H9 (cell line): ENCODE results near the gene PLEKHG7. TPM values are rescaled to one million over a fixed set of nuclear protein-coding genes. Genes with fewer than 3 reads are reported as not detected.

ENCODE experiments used
- DNase-seq: peaks from one replicate; pipeline ENCODE4 v3.0.0-alpha.2; 2017
- H2AFZ ChIP-seq: one replicate; pipeline ENCODE4 v1.6.1; 2013; ENCODE audit warnings: mild to moderate bottlenecking, low read length, control low read depth, moderate library complexity
- H2AK5ac ChIP-seq: 2 replicates; pipeline ENCODE4 v1.6.1; 2013; ENCODE audit warnings: low read length, control low read depth, mixed read lengths; ENCODE audit not compliant: insufficient read length
- H2BK120ac ChIP-seq: one replicate; pipeline ENCODE4 v1.6.1; 2013; ENCODE audit warnings: low read depth, mild to moderate bottlenecking, low read length, control low read depth, inconsistent platforms; ENCODE audit not compliant: poor library complexity, severe bottlenecking
- H2BK12ac ChIP-seq: 2 replicates; pipeline ENCODE4 v1.6.1; 2013; ENCODE audit warnings: low read length, control low read depth, mixed read lengths, low read depth; ENCODE audit not compliant: insufficient read length
- H2BK15ac ChIP-seq: 2 replicates; pipeline ENCODE4 v1.6.1; 2013; ENCODE audit warnings: low read depth, low read length, control low read depth
- H2BK20ac ChIP-seq: one replicate; pipeline ENCODE4 v1.6.1; 2013; ENCODE audit warnings: low read depth, mild to moderate bottlenecking, low read length, control low read depth, inconsistent platforms; ENCODE audit not compliant: poor library complexity, severe bottlenecking
- H2BK5ac ChIP-seq: 2 replicates; pipeline ENCODE4 v1.6.1; 2013; ENCODE audit warnings: low read length, control low read depth, mixed read lengths; ENCODE audit not compliant: insufficient read length
- H3K14ac ChIP-seq: 2 replicates; pipeline ENCODE4 v1.6.1; 2013; ENCODE audit warnings: low read length, control low read depth; ENCODE audit not compliant: insufficient read depth
- H3K18ac ChIP-seq: 2 replicates; pipeline ENCODE4 v1.6.1; 2013; ENCODE audit warnings: low read depth, mild to moderate bottlenecking, mixed read lengths, low read length, control low read depth; ENCODE audit not compliant: insufficient read length
- H3K23ac ChIP-seq: 2 replicates; pipeline ENCODE4 v1.6.1; 2013; ENCODE audit warnings: low read length, control low read depth, mixed read lengths, low read depth; ENCODE audit not compliant: insufficient read length
- H3K23me2 ChIP-seq: 2 replicates; pipeline ENCODE4 v1.6.1; 2013; ENCODE audit warnings: low read depth, mild to moderate bottlenecking, mixed read lengths, low read length, control low read depth; ENCODE audit not compliant: insufficient read length, poor library complexity, severe bottlenecking
- H3K27ac ChIP-seq: 2 replicates; pipeline ENCODE4 v1.5.1; 2013; ENCODE audit warnings: low read length, control low read depth, mixed read lengths, low read depth; ENCODE audit not compliant: insufficient read length
- H3K27me3 ChIP-seq: 2 replicates; pipeline ENCODE4 v1.6.1; 2013; ENCODE audit warnings: low read length, control low read depth, inconsistent platforms; ENCODE audit not compliant: insufficient read depth
- H3K4ac ChIP-seq: 2 replicates; pipeline ENCODE4 v1.6.1; 2013; ENCODE audit warnings: low read depth, mild to moderate bottlenecking, control low read depth, inconsistent platforms, low read length, moderate library complexity
- H3K4me1 ChIP-seq: 2 replicates; pipeline ENCODE4 v1.6.1; 2013; ENCODE audit warnings: low read length, control low read depth, inconsistent platforms; ENCODE audit not compliant: insufficient read depth
- H3K4me2 ChIP-seq: 2 replicates; pipeline ENCODE4 v1.6.1; 2013; ENCODE audit warnings: low read length, control low read depth, mixed read lengths; ENCODE audit not compliant: insufficient read length, insufficient read depth
- H3K56ac ChIP-seq: 2 replicates; pipeline ENCODE4 v1.6.1; 2013; ENCODE audit warnings: low read depth, mild to moderate bottlenecking, mixed read lengths, low read length, control low read depth; ENCODE audit not compliant: insufficient read length
- H3K79me1 ChIP-seq: 2 replicates; pipeline ENCODE4 v1.6.1; 2013; ENCODE audit warnings: low read depth, mild to moderate bottlenecking, moderate library complexity, low read length, control low read depth, inconsistent platforms; ENCODE audit not compliant: insufficient read depth, poor library complexity, severe bottlenecking
- H3K79me2 ChIP-seq: 2 replicates; pipeline ENCODE4 v1.6.1; 2013; ENCODE audit warnings: low read length, control low read depth, inconsistent platforms; ENCODE audit not compliant: insufficient read depth
- H3K9ac ChIP-seq: 2 replicates; pipeline ENCODE4 v1.6.1; 2013; ENCODE audit warnings: low read length, control low read depth, mixed read lengths; ENCODE audit not compliant: insufficient read length; ENCODE audit errors: extremely low read depth
- H3K9me3 ChIP-seq: one replicate; pipeline ENCODE4 v1.6.1; 2013; ENCODE audit warnings: low read depth, low read length, inconsistent platforms; ENCODE audit not compliant: control insufficient read depth
- H3T11ph ChIP-seq: one replicate; pipeline ENCODE4 v1.6.1; 2013; ENCODE audit warnings: mild to moderate bottlenecking, low read length, control low read depth, inconsistent platforms
- H4K20me1 ChIP-seq: one replicate; pipeline ENCODE4 v1.6.1; 2013; ENCODE audit not compliant: control insufficient read depth, insufficient read length, insufficient read depth
- H4K5ac ChIP-seq: 2 replicates; pipeline ENCODE4 v1.6.1; 2013; ENCODE audit warnings: low read depth, mild to moderate bottlenecking, mixed read lengths, low read length, control low read depth; ENCODE audit not compliant: insufficient read length
- H4K8ac ChIP-seq: replicated peaks from 2 replicates; pipeline ENCODE4 v1.6.1; 2013; ENCODE audit warnings: low read length, control low read depth, mixed read lengths, low read depth; ENCODE audit not compliant: insufficient read length
- H4K91ac ChIP-seq: 2 replicates; pipeline ENCODE4 v1.6.1; 2013; ENCODE audit warnings: low read depth, mild to moderate bottlenecking, moderate library complexity, mixed read lengths, low read length, control low read depth; ENCODE audit not compliant: insufficient read length
- H3K27ac Mint-ChIP-seq, 3 experiments: 2 replicates in 2 of 3; 3 replicates in 1 of 3; pipeline ENCODE4 v1.8.0; 2020 to 2021; ENCODE audit warnings: mixed read lengths in 3 of 3, mild to moderate bottlenecking in 1 of 3, moderate library complexity in 1 of 3
- H3K27me3 Mint-ChIP-seq: 2 replicates; pipeline ENCODE4 v1.8.0; 2021; ENCODE audit warnings: low read depth, mild to moderate bottlenecking, moderate library complexity, mixed read lengths
- H3K36me3 Mint-ChIP-seq, 3 experiments: 2 replicates in 2 of 3; 3 replicates in 1 of 3; pipeline ENCODE4 v1.8.0; 2020 to 2021; ENCODE audit warnings: low read depth in 3 of 3, mixed read lengths in 3 of 3; ENCODE audit not compliant: insufficient read depth in 1 of 3
- H3K4me1 Mint-ChIP-seq, 2 experiments: 2 replicates each; pipeline ENCODE4 v1.8.0; 2020; ENCODE audit warnings: mixed read lengths in 2 of 2
- H3K4me3 Mint-ChIP-seq, 2 experiments: 2 replicates in 1 of 2; 3 replicates in 1 of 2; pipeline ENCODE4 v1.8.0; 2020 to 2021; ENCODE audit warnings: mild to moderate bottlenecking in 2 of 2, mixed read lengths in 2 of 2, moderate library complexity in 1 of 2
- H3K9me3 Mint-ChIP-seq, 2 experiments: 2 replicates in 1 of 2; 3 replicates in 1 of 2; pipeline ENCODE4 v1.8.0; 2020; ENCODE audit warnings: mild to moderate bottlenecking in 2 of 2, mixed read lengths in 2 of 2, moderate library complexity in 1 of 2
- WGBS: extraction: QIAGEN DNeasy Blood & Tissue Kit; methylation state at CpG from one replicate; pipeline ENCODE4 v1.1.7; 2013; ENCODE audit warnings: missing lambda C conversion rate, low lambda C conversion rate, mixed read lengths; ENCODE audit not compliant: insufficient read length; ENCODE audit errors: extremely low coverage; 5-methylcytosine and 5-hydroxymethylcytosine counted together
- total RNA-seq: library from RNA; stranded (reverse); gene quantifications from 2 replicates; pipeline ENCODE4 v1.2.1, GENCODE V29; 2021
- TF ChIP-seq, protein P1 (sequence below): fragments of 200-600 bp; sonication (generic); conservative IDR thresholded peaks from 3 replicates; pipeline ENCODE4 v1.8.0; 2021; ENCODE audit warnings: antibody characterized with exemption, mild to moderate bottlenecking

The PLEKHG7 gene
- total RNA-seq, 1 experiment from 2014 or later, result not detected

DNA sequence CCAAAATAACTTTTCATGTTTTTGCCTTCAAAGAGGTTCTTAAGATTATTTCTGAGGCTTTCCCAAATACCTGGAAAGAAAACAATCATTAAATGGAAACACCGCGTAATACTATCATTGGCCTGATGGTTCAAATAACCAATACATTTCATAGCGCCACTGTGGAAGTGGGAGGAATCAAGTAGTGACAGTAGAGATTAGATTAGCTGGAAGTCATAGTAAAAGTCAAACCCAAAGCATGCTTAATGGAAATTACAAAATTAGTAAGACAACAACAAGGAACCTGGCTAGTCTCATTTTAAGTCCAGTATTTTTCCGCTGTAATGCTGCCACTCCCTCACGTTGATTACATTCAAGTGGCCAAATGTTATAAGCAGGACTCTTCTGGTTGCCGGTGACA lies 41.5 kb upstream of the PLEKHG7 start:
- no peaks in the 10 kb centered on the region for H3K23me2 ChIP-seq

More for the DNA sequence above, 41.5 kb upstream of the PLEKHG7 start:
- Histone ChIP-seq H3K14ac (no peak overlapping the region), H2BK12ac (no peak overlapping the region), H3K9me3 (no peaks in the 10 kb centered on the region), H4K91ac (no peak overlapping the region), H3K4me2 (no peak overlapping the region), H2AK5ac (no peak overlapping the region), H3T11ph (no peak overlapping the region), H3K4me1 (no peaks in the 10 kb centered on the region), H3K4ac (no peak overlapping the region), H3K79me2 (no peaks in the 10 kb centered on the region), H3K23ac (no peak overlapping the region), H2BK5ac (no peak overlapping the region), H3K27me3 (no peaks in the 10 kb centered on the region), H4K5ac (no peak overlapping the region), H4K8ac (no peak overlapping the region), H2BK15ac (no peak overlapping the region), H3K79me1 (no peaks in the 10 kb centered on the region), H2BK120ac (no peak overlapping the region), H3K56ac (no peak overlapping the region), H3K18ac (no peak overlapping the region), H2AFZ (no peak overlapping the region), H4K20me1 (no peaks in the 10 kb centered on the region), H3K27ac (no peak overlapping the region), H2BK20ac (no peak overlapping the region), H3K9ac (no peak overlapping the region)
- TF ChIP-seq, protein P1, sequence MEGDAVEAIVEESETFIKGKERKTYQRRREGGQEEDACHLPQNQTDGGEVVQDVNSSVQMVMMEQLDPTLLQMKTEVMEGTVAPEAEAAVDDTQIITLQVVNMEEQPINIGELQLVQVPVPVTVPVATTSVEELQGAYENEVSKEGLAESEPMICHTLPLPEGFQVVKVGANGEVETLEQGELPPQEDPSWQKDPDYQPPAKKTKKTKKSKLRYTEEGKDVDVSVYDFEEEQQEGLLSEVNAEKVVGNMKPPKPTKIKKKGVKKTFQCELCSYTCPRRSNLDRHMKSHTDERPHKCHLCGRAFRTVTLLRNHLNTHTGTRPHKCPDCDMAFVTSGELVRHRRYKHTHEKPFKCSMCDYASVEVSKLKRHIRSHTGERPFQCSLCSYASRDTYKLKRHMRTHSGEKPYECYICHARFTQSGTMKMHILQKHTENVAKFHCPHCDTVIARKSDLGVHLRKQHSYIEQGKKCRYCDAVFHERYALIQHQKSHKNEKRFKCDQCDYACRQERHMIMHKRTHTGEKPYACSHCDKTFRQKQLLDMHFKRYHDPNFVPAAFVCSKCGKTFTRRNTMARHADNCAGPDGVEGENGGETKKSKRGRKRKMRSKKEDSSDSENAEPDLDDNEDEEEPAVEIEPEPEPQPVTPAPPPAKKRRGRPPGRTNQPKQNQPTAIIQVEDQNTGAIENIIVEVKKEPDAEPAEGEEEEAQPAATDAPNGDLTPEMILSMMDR, result no peak
- H3K9me3 Mint-ChIP-seq, result no peaks in the 10 kb centered on the region
- no peaks in the 10 kb centered on the region for H3K27me3 Mint-ChIP-seq
- H3K4me3 Mint-ChIP-seq, result no peak overlapping the region
- H3K27ac Mint-ChIP-seq, result no peak overlapping the region
- H3K4me1 Mint-ChIP-seq, result 0 out of 4 replicates have a peak, but pooled peaks cover 2% of the 10 kb centered on the region in 2 experiments
- H3K36me3 Mint-ChIP-seq, result no peaks in the 10 kb centered on the region
- DNase-seq, result no peak
- WGBS, result no CpG with 5 or more reads among the region's 6 CpGs
